Astrocyte of the spinal cord (primary cell): ENCODE measurements around the gene KRTAP5-4.
"Not testable (repeated sequence)": the region's sequence is repeated elsewhere in the genome, so short reads cannot be mapped to it uniquely, and the experiment has no call there.

Experiments
- DNase-seq: peaks from one replicate; pipeline ENCODE4 v3.0.0; 2011; ENCODE audit warnings: low read depth, low spot score
- H3K4me3 ChIP-seq: 2 replicates; pipeline ENCODE4 v1.5.1; 2011; ENCODE audit warnings: low read depth, mild to moderate bottlenecking, low read length, moderate library complexity
- CTCF ChIP-seq: IDR thresholded peaks from 2 replicates; pipeline ENCODE4 v1.5.1; 2012; ENCODE audit warnings: low read depth, mild to moderate bottlenecking, low read length, inconsistent platforms
- in situ Hi-C: cut with HindIII; loops from 2 replicates; pipeline ENCODE4 v1.10.0; 2017; ENCODE audit warnings: low sequenced_read_pairs

Gene KRTAP5-4

GRCh38 chr11:1667121-1667850 lies 45.3 kb upstream of the KRTAP5-4 start:
- TF ChIP-seq CTCF, result no peak
- H3K4me3 ChIP-seq, result no peak overlapping the region
- no peak for DNase-seq
- in situ Hi-C loops, result no loop called here

GRCh38 chr11:1665313-1665712 lies 43.4 kb upstream of the KRTAP5-4 start:
- no peak for TF ChIP-seq CTCF

GRCh38 chr11:1662699-1663283 lies 40.9 kb upstream of the KRTAP5-4 start:
- DNase-seq, H3K4me3 ChIP-seq, in situ Hi-C loops: not testable (repeated sequence)

More at GRCh38 chr11:1665313-1665712, 43.4 kb upstream of the KRTAP5-4 start:
- in situ Hi-C loops, result no loop called here
- H3K4me3 ChIP-seq, result no peak overlapping the region
- no peak for DNase-seq

- in situ Hi-C loops, H3K4me3 ChIP-seq, DNase-seq: not testable (repeated sequence)
Measured at GRCh38 chr11:1661454-1662269, 39.7 kb upstream of the KRTAP5-4 start.

GRCh38 chr11:1660111-1660867 lies 38.4 kb upstream of the KRTAP5-4 start:
- TF ChIP-seq CTCF, result no peak
- in situ Hi-C loops, result no loop called here
- H3K4me3 ChIP-seq, result no peak overlapping the region
- no peak for DNase-seq

- in situ Hi-C loops, result no loop called here
- H3K4me3 ChIP-seq, result no peak overlapping the region
- DNase-seq, result no peak
- no peak for TF ChIP-seq CTCF
Measured at GRCh38 chr11:1659506-1659905, 37.6 kb upstream of the KRTAP5-4 start.

GRCh38 chr11:1656670-1657069 lies 34.7 kb upstream of the KRTAP5-4 start:
- no peak for TF ChIP-seq CTCF
- in situ Hi-C loops, result no loop called here

More at GRCh38 chr11:1656670-1657069, 34.7 kb upstream of the KRTAP5-4 start:
- no peak for DNase-seq
- no peak overlapping the region for H3K4me3 ChIP-seq
